PC-3 (cell line): Measurements from ENCODE around the gene SMYD3.

Experiments used
- CTCF ChIP-seq: fragments of 300-600 bp; sonication (generic); conservative IDR thresholded peaks from 2 replicates; pipeline ENCODE4 v1.5.1; 2017; ENCODE audit warnings: antibody characterized with exemption, low read depth, mild to moderate bottlenecking, low read length
- EZH2 ChIP-seq: fragments of 300-600 bp; sonication (generic); IDR thresholded peaks from one replicate; pipeline ENCODE4 v1.6.1; 2017; ENCODE audit warnings: antibody characterized with exemption, mild to moderate bottlenecking, low read length; ENCODE audit not compliant: unreplicated experiment

- TF ChIP-seq EZH2 (no peak), CTCF (no peak)
These were observed 395.5 kb downstream of the SMYD3 start for GRCh38 chr1:246111570-246111969.
